RWPE2 (cell line): ENCODE data around the gene USP49.

ENCODE experiments used
- ATAC-seq: fragments of 200-7000 bp; cut with Tn5 transposase; 3 replicates; pipeline ENCODE4 v1.9.1; 2021; ENCODE audit warnings: low read depth
- DNase-seq: peaks from one replicate; pipeline ENCODE4 v3.0.0-alpha.2; 2020; ENCODE audit warnings: low spot score
- H3K27ac ChIP-seq: fragments of 450-650 bp; 2 replicates; pipeline ENCODE4 v1.5.1; 2017; ENCODE audit warnings: mild to moderate bottlenecking; ENCODE audit not compliant: poor library complexity, severe bottlenecking
- H3K27me3 ChIP-seq: fragments of 250-450 bp; sonication (Bioruptor Pico); 2 replicates; pipeline ENCODE4 v1.5.1; 2021; ENCODE audit warnings: mild to moderate bottlenecking, moderate library complexity; ENCODE audit not compliant: insufficient read depth, poor library complexity, severe bottlenecking
- H3K36me3 ChIP-seq: fragments of 250-450 bp; sonication (Bioruptor Pico); 2 replicates; pipeline ENCODE4 v1.5.1; 2020; ENCODE audit warnings: low read depth, mild to moderate bottlenecking, moderate library complexity
- H3K4me1 ChIP-seq: fragments of 250-450 bp; sonication (Bioruptor Pico); 2 replicates; pipeline ENCODE4 v1.5.1; 2021; ENCODE audit warnings: mild to moderate bottlenecking, moderate library complexity; ENCODE audit not compliant: insufficient read depth, poor library complexity, severe bottlenecking
- H3K4me3 ChIP-seq: fragments of 250-450 bp; sonication (Bioruptor Pico); 2 replicates; pipeline ENCODE4 v1.5.1; 2021; ENCODE audit warnings: mild to moderate bottlenecking, moderate library complexity; ENCODE audit not compliant: severe bottlenecking
- H3K9me3 ChIP-seq: fragments of 250-450 bp; sonication (Bioruptor Pico); 2 replicates; pipeline ENCODE4 v1.5.1; 2021; ENCODE audit warnings: mild to moderate bottlenecking, moderate library complexity; ENCODE audit not compliant: severe bottlenecking
- CTCF ChIP-seq: fragments of 450-650 bp; IDR thresholded peaks from one replicate; pipeline ENCODE4 v1.5.1; 2017; ENCODE audit warnings: mild to moderate bottlenecking, moderate library complexity; ENCODE audit not compliant: poor library complexity, severe bottlenecking

USP49 gene

GRCh38 chr6:41937861-41938574 is 42.8 kb upstream of the USP49 start:
- H3K27ac ChIP-seq = peak overlapping the region; percentile 85
- TF ChIP-seq CTCF = no peak
- no peaks in the 10 kb centered on the region for H3K27me3 ChIP-seq
- ATAC-seq (no peak), DNase-seq (no peak)
- H3K4me3 ChIP-seq = no peak overlapping the region
- no peaks in the 10 kb centered on the region for H3K9me3 ChIP-seq
- H3K36me3 ChIP-seq = peaks cover 50% of the 10 kb centered on the region
- H3K4me1 ChIP-seq = peaks cover 16% of the 10 kb centered on the region

- no peak for ATAC-seq
- Histone ChIP-seq H3K36me3 (peaks cover 56% of the 10 kb centered on the region), H3K4me1 (peaks cover 15% of the 10 kb centered on the region), H3K9me3 (no peaks in the 10 kb centered on the region), H3K4me3 (no peak overlapping the region), H3K27ac (peak overlapping the region; percentile 85), H3K27me3 (no peaks in the 10 kb centered on the region)
- DNase-seq = no peak
- TF ChIP-seq CTCF = no peak
Measured at GRCh38 chr6:41937472-41937860, 42.3 kb upstream of the USP49 start.

- H3K27me3 ChIP-seq = no peaks in the 10 kb centered on the region
- peak overlapping the region; percentile 85 for H3K27ac ChIP-seq
- DNase-seq = no peak
- H3K36me3 ChIP-seq = peaks cover 68% of the 10 kb centered on the region
- H3K4me3 ChIP-seq = no peak overlapping the region
- peak; percentile 63 for ATAC-seq
- no peaks in the 10 kb centered on the region for H3K9me3 ChIP-seq
- TF ChIP-seq CTCF = peak; percentile 79
- peaks cover 11% of the 10 kb centered on the region for H3K4me1 ChIP-seq
Measured at GRCh38 chr6:41936073-41936837, 41.1 kb upstream of the USP49 start.

- Histone ChIP-seq H3K4me1 (peaks cover 11% of the 10 kb centered on the region), H3K4me3 (no peak overlapping the region), H3K9me3 (no peaks in the 10 kb centered on the region), H3K36me3 (peaks cover 74% of the 10 kb centered on the region), H3K27ac (peak overlapping the region; percentile 85), H3K27me3 (no peaks in the 10 kb centered on the region)
- no peak for DNase-seq
- no peak for TF ChIP-seq CTCF
- no peak for ATAC-seq
Measured at GRCh38 chr6:41935685-41936072, 40.5 kb upstream of the USP49 start.

- peaks cover 78% of the 10 kb centered on the region for H3K36me3 ChIP-seq
- no peak overlapping the region for H3K4me3 ChIP-seq
- no peaks in the 10 kb centered on the region for H3K9me3 ChIP-seq
- DNase-seq = no peak
- no peak for ATAC-seq
- peaks cover 9% of the 10 kb centered on the region for H3K4me1 ChIP-seq
- TF ChIP-seq CTCF = no peak
- H3K27ac ChIP-seq = peak overlapping the region; percentile 7
- no peaks in the 10 kb centered on the region for H3K27me3 ChIP-seq
Measured at GRCh38 chr6:41935193-41935574, 40.0 kb upstream of the USP49 start.
